GM12892 (cell line): ENCODE measurements around the gene THUMPD2.

Experiments used
- POLR2A ChIP-seq: IDR thresholded peaks from 2 replicates; pipeline ENCODE4 v1.6.1; 2011; ENCODE audit warnings: low read depth, low read length, control low read depth
- TAF1 ChIP-seq: IDR thresholded peaks from 2 replicates; pipeline ENCODE4 v1.6.1; 2011; ENCODE audit warnings: low read depth, mild to moderate bottlenecking, control low read depth, low read length, borderline replicate concordance

GRCh38 chr2:39719317-39719716, 59.7 kb downstream of the THUMPD2 start:
- TF ChIP-seq POLR2A: no peak
- TF ChIP-seq TAF1: no peak
